Panc1 (cell line): ENCODE data around the gene FBLN2. TPM values are rescaled to one million over a fixed set of nuclear protein-coding genes. Genes with fewer than 3 reads are reported as not detected.

ENCODE experiments used
- ATAC-seq: fragments of 200-7000 bp; cut with Tn5 transposase; 2 replicates; pipeline ENCODE4 v1.9.1; 2020; ENCODE audit warnings: mild to moderate bottlenecking, moderate library complexity
- BruUV-seq: library from RNA; stranded (reverse); fragments of 400-500 nt; replicated peaks from 2 replicates; lab custom pipeline; 2021; lab: Mats Ljungman, UMichigan
- CTCF ChIA-PET: fragments of 300-600 bp; sonication (Branson Sonifier 250); formaldehyde crosslinking; loops from one replicate; lab custom pipeline; 2022; ENCODE audit warnings: antibody characterized with exemption; lab: Charles Lee
- POLR2A ChIA-PET: fragments of 300-600 bp; sonication (Branson Sonifier 250); formaldehyde crosslinking; loops from one replicate; lab custom pipeline; 2022; ENCODE audit warnings: antibody characterized with exemption; lab: Charles Lee
- DNase-seq: peaks from one replicate; pipeline ENCODE4 v3.0.0-alpha.2; 2010; ENCODE audit warnings: low read depth, low spot score
- H3K27ac ChIP-seq: 2 replicates; pipeline ENCODE4 v1.5.1; 2011; ENCODE audit warnings: mild to moderate bottlenecking, low read length, inconsistent platforms
- H3K27me3 ChIP-seq: fragments of 200-500 bp; sonication (Bioruptor generic); 2 replicates; pipeline ENCODE4 v1.6.0; 2014; ENCODE audit warnings: low read length, inconsistent platforms; ENCODE audit not compliant: control insufficient read depth, insufficient read depth
- H3K36me3 ChIP-seq: fragments of 200-500 bp; sonication (Bioruptor generic); 2 replicates; pipeline ENCODE4 v1.5.1; 2014; ENCODE audit warnings: inconsistent platforms, mild to moderate bottlenecking, low read length, moderate library complexity; ENCODE audit not compliant: control insufficient read depth, insufficient read depth
- H3K4me1 ChIP-seq: 2 replicates; pipeline ENCODE4 v1.5.1; 2011; ENCODE audit warnings: inconsistent platforms, mild to moderate bottlenecking, low read length, moderate library complexity; ENCODE audit not compliant: control insufficient read depth, insufficient read depth
- H3K4me3 ChIP-seq, 2 experiments: 2 replicates each; pipeline ENCODE4 v1.5.1; 2011 to 2012; ENCODE audit warnings: low read depth in 2 of 2, low read length in 2 of 2, mild to moderate bottlenecking in 2 of 2, inconsistent platforms in 1 of 2, moderate library complexity in 1 of 2
- H3K9me3 ChIP-seq: fragments of 200-500 bp; sonication (Bioruptor generic); 2 replicates; pipeline ENCODE4 v1.5.1; 2014; ENCODE audit warnings: low read depth, mild to moderate bottlenecking, inconsistent platforms, low read length, moderate library complexity; ENCODE audit not compliant: control insufficient read depth, insufficient read depth
- CTCF ChIP-seq: fragments of 450-650 bp; IDR thresholded peaks from 2 replicates; pipeline ENCODE4 v1.5.1; 2017; ENCODE audit warnings: mild to moderate bottlenecking
- POLR2AphosphoS5 ChIP-seq: IDR thresholded peaks from 2 replicates; pipeline ENCODE4 v1.6.1; 2012; ENCODE audit warnings: mild to moderate bottlenecking, low read depth, low read length, moderate library complexity
- REST ChIP-seq, 2 experiments: IDR thresholded peaks; 2 replicates each; pipeline ENCODE4 v1.6.1; 2011 to 2012; ENCODE audit warnings: low read depth in 2 of 2, control low read depth in 1 of 2, low read length in 1 of 2, mild to moderate bottlenecking in 1 of 2, moderate library complexity in 1 of 2; ENCODE audit not compliant: insufficient read depth in 1 of 2
- SIN3A ChIP-seq: IDR thresholded peaks from 2 replicates; pipeline ENCODE4 v1.6.1; 2012; ENCODE audit warnings: low read depth, mild to moderate bottlenecking, low read length, moderate library complexity, borderline replicate concordance; ENCODE audit not compliant: insufficient read depth
- TCF7L2 ChIP-seq: IDR thresholded peaks from 2 replicates; pipeline ENCODE4 v1.6.1; 2011; ENCODE audit warnings: mild to moderate bottlenecking, low read depth, low read length, inconsistent platforms
- in situ Hi-C: cut with HindIII; loops from 2 replicates; pipeline ENCODE4 v1.10.0; 2016; ENCODE audit warnings: low sequenced_read_pairs, low pct_unique_long_range_greater_than_20kb
- intact Hi-C: fragments of 100-400 bp; cut with micrococcal nuclease; formaldehyde crosslinking; loops from one replicate; pipeline ENCODE4 v1.10.0; 2022; ENCODE audit not compliant: unreplicated experiment
- total RNA-seq: library from RNA; stranded (reverse); gene quantifications from one replicate; pipeline ENCODE4 v1.2.1, GENCODE V29; 2021; ENCODE audit not compliant: unreplicated experiment

The FBLN2 gene
- total RNA-seq, 1 experiment from 2014 or later: 0.44 TPM

GRCh38 chr3:13626396-13626795 lies 77.5 kb downstream of the FBLN2 start:
- in situ Hi-C loops: no loop called here
- CTCF ChIA-PET: no interaction called here

GRCh38 chr3:13626915-13627460 lies 78.1 kb downstream of the FBLN2 start:
- CTCF ChIA-PET: no interaction called here
- intact Hi-C loops (no loop called here), in situ Hi-C loops (no loop called here)
- Histone ChIP-seq H3K27me3 (no peaks in the 10 kb centered on the region), H3K4me3 (no peak overlapping the region), H3K9me3 (no peaks in the 10 kb centered on the region), H3K27ac (no peak overlapping the region), H3K36me3 (no peaks in the 10 kb centered on the region), H3K4me1 (no peaks in the 10 kb centered on the region)
- POLR2A ChIA-PET: no interaction called here
- DNase-seq (no peak), ATAC-seq (no peak)
- TF ChIP-seq REST (IDR thresholded peaks at IDR 0.05; ENCODE audit: insufficient read depth in 1 of 2, low read depth in 2 of 2, low read length in 1 of 2) (no peak), CTCF (no peak), SIN3A (no peak), POLR2AphosphoS5 (no peak), TCF7L2 (no peak)
- BruUV-seq: no TSS peak

More at GRCh38 chr3:13626396-13626795, 77.5 kb downstream of the FBLN2 start:
- POLR2A ChIA-PET: no interaction called here
- DNase-seq: no peak
- Histone ChIP-seq H3K27me3 (no peaks in the 10 kb centered on the region), H3K9me3 (no peaks in the 10 kb centered on the region), H3K4me3 (no peak overlapping the region), H3K27ac (no peak overlapping the region), H3K36me3 (no peaks in the 10 kb centered on the region), H3K4me1 (no peaks in the 10 kb centered on the region)
- no TSS peak for BruUV-seq
- no peak for TF ChIP-seq CTCF
- no peak for TF ChIP-seq SIN3A
- TF ChIP-seq TCF7L2: no peak
- TF ChIP-seq POLR2AphosphoS5: no peak
- TF ChIP-seq REST (IDR thresholded peaks at IDR 0.05; ENCODE audit: insufficient read depth in 1 of 2, low read depth in 2 of 2, low read length in 1 of 2): no peak
- intact Hi-C loops: no loop called here
- ATAC-seq: no peak
